Neural progenitor cell (in vitro differentiated cells): ENCODE data around the gene ADGRG1.

Experiments
- CTCF ChIP-seq: fragments of 200-600 bp; sonication (generic); IDR thresholded peaks from 2 replicates; pipeline ENCODE4 v1.5.1; 2017; ENCODE audit warnings: antibody characterized with exemption, mild to moderate bottlenecking
- EZH2 ChIP-seq: fragments of 200-600 bp; sonication (generic); IDR thresholded peaks from 2 replicates; pipeline ENCODE4 v1.6.1; 2017; ENCODE audit warnings: antibody characterized with exemption, mild to moderate bottlenecking, moderate library complexity

DNA sequence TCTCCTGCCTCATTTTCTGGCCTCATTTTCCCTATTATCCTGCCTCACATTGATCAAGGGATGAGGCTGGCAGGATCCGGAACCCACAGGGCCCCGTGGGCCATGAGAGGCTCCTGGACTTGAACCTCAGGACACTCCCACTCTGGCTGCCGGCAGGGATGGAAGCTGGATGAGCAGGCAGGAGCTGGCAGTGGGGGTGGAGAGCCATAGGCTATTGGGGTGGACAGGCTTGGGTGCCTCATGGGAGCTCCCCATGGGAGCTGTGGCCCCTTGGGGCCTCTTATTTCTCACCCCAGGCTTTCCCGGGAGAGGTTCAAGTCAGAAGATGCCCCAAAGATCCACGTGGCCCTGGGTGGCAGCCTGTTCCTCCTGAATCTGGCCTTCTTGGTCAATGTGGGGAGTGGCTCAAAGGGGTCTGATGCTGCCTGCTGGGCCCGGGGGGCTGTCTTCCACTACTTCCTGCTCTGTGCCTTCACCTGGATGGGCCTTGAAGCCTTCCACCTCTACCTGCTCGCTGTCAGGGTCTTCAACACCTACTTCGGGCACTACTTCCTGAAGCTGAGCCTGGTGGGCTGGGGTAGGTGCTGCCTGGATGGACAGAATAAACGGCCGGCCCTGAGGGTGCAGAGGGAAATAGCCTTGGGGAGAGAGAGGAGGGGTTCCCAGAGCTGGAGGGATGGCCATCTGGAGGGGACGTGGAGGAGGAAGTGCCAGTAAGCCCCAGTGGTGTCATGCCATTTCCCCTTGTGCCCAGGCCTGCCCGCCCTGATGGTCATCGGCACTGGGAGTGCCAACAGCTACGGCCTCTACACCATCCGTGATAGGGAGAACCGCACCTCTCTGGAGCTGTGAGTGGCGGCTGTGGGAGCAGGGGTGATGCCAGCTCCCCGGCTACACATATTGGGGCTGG, 55.5 kb downstream of the ADGRG1 start:
- TF ChIP-seq CTCF, result no peak
- TF ChIP-seq EZH2, result no peak
